ENCODE measurements around the gene SBK3.
"Not testable (repeated sequence)": the region's sequence is repeated elsewhere in the genome, so short reads cannot be mapped to it uniquely, and the experiment has no call there.

The SBK3 gene, protein sequence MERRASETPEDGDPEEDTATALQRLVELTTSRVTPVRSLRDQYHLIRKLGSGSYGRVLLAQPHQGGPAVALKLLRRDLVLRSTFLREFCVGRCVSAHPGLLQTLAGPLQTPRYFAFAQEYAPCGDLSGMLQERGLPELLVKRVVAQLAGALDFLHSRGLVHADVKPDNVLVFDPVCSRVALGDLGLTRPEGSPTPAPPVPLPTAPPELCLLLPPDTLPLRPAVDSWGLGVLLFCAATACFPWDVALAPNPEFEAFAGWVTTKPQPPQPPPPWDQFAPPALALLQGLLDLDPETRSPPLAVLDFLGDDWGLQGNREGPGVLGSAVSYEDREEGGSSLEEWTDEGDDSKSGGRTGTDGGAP

DNA sequence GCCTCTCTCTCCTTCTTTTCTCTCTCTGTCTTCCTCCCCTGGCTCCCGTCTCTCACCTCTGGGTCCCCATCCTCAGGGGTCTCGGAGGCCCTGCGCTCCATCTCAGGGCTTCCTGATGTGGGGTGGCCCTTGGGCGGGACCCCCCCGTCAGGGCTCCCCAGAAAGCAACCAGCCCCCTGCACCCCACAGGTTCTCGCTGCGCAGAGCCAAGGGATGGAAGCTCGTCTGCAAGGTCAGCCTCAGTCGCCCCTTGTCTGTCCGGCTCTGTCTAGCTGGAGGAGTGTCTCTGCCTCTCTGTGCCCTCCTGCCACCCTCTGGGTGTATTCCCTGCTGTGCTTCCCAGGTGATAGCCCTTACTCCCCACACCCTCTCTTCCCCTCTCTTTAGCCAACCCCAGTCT lies at the start of gene SBK3:
TSS of gene SBK3 (minus strand) at position 101 of the 400 bp plus-strand sequence. CDS start at position 101, 0 bp downstream.
- no peak for DNase-seq (ENCODE audit: low read depth in 2 of 2)

DNA sequence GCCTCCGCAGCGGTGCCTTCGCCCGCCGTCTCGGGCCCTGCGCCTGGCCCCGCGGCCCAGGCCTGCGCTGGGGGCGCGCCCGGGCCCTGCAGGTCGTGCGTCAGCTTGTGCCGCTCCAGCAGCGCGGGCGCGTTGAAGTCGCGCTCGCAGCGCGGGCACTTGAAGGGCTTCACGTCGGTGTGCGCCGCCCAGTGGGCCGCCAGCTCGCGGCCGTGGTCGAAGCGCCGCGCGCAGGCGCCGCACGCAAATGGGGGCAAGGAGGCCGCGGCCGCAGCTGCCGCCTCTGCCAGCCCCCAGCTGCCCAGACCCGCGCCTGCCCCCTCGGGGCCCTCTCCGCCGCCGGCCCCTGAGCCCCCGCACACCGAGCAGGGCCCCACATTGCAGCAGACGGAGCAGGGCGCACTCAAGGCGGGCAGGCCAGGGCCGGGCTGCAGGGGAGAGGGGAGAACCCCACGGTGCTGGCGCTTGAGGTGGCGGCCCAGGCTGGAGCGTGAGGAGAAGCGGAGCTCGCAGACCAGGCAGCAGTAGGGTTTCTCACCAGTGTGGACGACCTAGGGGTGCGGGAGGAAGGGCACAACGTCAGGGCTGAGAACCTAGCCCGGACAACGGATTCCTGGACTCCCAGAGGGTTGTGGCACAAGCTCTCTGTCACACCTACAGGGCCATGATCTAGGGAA lies 47.9 kb upstream of the SBK3 start:
- DNase-seq (ENCODE audit: low read depth in 2 of 2): no peak

DNA sequence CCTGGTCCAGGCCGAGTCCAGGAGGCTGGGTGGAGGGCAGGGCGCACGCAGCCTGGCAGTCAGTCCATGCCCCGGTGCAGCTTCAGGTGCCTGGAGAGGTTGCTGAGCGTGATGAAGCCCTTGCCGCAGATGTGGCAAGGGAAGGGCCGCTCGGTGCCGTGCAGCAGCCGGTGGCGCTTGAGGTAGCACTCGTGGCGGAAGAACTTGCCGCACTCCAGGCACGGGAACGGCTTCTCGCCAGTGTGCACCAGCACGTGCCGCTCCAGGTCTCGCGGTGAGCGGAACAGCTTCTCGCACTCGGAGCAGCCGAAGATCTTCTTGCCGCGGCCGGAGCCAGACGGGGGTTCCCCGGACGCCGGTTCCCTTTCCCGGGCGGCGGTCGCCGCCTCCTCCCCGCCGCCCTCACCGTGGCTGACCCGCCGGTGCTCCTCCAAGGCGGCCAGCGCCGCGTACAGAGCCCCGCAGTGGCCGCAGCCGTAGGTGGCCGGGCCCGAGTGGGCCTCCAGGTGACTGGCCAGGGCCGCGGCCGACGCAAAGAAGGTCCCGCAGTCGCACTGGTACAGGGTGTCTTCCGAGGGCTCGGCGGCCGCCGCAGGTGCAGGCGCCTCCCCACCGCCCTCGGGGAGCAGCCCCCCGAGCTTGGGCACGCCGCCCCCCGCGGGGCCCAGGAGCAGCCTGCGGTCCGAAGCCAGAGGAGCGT lies 47.2 kb upstream of the SBK3 start:
- no peak for DNase-seq (ENCODE audit: low read depth in 2 of 2)

DNA sequence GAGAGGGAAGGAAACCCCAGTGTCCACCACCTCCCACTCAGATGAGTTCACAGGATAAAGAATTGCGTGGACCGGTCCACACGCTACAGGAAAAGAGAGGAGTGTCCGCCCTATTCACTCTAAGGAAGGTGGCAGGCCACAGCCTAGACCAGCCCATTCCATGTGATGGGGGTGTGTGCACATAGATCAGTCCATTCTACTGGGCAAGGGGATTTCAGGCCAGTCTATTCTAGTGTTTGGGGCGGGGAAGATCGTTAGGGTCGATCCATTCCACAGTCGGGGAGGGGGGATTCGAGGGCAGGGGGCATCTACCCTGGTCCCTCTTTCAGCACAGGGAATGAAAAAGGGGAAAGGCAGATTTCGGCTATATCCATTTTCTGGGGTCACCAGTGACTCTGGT lies 46.2 kb upstream of the SBK3 start:
- DNase-seq (ENCODE audit: low read depth in 2 of 2): no peak

DNA sequence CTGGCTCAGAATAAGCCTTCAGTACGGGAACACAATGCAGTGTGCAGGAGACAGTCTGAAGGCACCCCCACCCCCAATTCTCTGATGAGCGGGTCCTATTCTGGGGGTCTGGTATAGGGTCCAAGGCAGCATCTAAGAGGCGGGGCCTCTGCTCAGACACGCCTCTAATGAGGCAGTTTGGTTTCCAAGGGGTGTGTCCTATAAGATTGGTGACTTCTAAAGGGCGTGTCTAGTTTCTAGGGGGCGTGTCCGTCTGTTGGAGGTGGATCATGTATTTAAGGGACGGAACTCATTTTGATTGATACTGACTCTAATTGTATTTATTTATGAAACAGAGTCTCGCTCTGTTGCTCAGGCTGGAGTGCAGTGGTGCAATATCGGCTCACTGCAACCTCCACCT lies 45.3 kb upstream of the SBK3 start:
- no peak for DNase-seq (ENCODE audit: low read depth in 2 of 2)

DNA sequence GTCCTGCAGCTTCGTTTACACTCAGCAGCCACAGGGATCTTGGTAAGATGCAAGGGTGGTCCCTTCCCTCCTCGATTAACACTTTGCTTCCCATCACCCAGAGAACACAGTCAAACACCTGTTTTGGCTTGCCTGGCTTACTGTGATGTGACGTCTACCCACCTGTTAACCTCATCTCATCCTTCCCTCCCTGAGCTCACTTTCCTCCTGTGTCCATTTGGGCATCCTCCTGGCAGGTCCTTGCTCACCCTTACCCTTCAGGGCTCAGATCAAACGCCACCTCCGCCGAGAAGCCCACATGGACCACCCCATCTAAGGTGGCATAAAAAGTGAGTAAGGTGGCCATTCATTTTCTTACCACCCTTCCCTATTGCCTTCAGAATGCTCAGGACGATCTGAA lies 44.8 kb upstream of the SBK3 start:
- no peak for DNase-seq (ENCODE audit: low read depth in 2 of 2)

DNA sequence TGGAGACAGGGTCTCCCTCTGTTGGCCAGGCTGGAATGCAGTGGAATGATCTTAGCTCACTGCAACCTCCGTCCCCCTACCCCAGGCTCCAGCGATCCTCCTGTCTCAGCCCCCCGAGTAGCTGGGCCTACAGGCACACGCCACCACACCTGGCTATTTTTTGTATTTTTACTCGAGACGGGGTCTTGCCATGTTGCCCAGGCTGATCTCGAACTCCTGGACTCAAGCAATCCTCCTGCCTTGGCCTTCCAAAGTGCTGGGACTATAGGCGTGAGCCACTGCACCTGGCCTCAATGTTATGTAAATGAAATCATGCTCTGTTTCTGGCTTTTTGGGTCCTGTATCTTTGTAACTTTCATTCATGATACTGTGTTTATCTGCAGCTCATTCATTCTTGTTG lies 43.4 kb upstream of the SBK3 start:
- DNase-seq (ENCODE audit: low read depth in 2 of 2): no peak

DNA sequence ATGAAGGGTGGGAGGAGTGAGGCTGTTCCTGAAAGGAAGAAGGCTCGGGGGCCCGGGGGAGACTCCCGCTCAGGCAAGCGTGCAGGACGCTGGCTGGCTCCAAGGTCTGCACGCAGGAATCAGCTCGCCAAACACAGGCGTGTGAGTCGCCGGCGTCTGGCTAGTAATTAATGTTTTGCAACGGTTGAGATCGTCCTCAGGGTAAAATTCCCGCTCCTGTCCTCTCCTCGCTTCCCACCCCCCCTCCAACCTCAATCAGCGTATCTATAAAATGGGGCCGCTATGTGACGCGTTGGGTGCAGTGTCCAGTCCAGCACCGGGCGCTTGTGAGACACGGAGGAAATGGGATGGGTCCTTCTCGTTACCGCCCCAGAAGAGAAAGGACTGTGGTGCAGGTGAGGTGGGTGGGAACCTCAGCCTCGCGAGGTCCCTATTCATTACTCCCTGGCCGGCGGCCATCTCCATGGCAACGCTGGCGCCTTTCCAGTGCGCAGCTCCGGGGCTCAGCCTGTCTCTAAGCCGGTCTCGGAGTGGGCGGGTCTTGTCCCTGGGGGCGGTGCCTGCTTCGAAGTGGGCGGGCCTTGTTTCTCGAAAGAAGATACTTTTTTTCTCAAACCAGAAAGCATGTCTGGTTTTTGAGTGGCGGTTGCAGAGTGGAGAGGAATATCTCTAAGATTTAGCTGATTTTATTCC lies 41.8 kb upstream of the SBK3 start:
- peak; percentile 84 to 88 for DNase-seq (ENCODE audit: low read depth in 2 of 2)

DNA sequence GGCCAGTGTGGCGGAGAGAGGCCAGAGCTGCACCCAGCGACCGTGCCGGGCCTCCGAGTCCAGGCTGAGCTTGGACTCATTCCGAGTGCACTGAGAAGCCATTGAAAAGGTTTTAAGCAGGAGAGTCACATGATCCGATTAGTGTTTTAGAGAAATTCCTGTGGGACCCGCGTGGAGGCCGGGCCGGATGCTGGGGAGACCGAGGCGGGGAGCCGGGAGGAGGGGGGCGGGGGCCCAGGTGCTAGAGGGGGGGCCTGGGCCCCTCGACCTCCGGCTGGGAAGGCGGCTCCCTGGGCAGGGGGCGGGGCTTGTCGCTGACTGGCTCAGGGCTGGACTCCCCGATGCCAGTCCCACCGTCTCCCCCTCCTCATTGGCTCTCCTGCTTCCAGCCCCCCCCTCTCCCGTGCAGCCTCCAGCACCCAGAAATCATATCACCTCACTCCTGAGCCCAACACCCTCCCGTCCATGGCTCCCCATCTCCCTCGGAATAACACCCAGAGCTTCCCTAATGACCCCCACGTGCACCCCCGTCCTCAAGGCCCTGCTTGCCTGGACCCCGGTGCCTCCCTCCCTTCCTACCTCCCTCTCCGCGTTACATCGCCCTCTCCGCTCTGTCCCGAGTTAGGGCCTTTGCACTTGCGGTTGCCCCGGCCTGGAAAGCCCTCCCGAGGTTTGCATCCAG lies 40.5 kb upstream of the SBK3 start:
- peak in 1 of 2 donors; percentile 65 for DNase-seq (ENCODE audit: low read depth in 2 of 2)

DNA sequence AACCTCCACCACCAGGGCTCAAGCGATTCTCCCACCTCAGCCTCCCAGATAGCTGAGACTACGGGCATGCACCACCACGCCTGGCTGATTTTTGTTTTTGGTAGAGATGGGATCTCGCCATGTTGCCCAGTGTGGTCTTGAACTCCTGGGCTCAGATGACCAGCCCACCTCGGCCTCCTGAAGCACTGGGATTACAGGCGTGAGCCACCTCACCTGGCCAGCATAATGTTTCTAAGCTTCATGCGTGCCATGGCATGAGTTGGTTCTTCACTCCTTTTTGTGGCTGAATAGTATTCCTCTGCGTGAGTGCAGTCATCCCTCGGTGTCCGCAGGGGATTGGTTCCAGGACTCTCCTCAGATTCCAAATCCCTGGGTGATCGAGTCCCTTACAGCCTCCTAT lies 39.5 kb upstream of the SBK3 start:
- no peak for DNase-seq (ENCODE audit: low read depth in 2 of 2)

DNA sequence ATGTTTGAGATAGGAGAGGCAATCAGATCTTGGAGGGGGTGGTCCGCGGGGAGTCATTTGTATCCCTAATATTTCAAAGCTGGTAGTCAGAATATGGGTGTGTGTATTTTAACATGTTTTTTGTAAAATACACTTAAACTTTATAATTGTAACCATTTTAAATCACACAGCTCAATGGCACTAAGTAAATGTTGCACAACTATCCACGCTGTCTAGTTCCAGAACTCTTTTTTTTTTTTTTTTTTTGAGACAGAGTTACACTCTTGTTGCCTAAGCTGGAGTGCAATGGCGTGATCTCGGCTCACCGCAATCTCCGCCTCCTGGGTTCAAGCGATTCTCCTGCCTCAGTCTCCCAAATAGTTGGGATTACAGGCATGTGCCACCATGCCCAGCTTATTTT lies 38.6 kb upstream of the SBK3 start:
- DNase-seq (ENCODE audit: low read depth in 2 of 2): not testable (repeated sequence)

DNA sequence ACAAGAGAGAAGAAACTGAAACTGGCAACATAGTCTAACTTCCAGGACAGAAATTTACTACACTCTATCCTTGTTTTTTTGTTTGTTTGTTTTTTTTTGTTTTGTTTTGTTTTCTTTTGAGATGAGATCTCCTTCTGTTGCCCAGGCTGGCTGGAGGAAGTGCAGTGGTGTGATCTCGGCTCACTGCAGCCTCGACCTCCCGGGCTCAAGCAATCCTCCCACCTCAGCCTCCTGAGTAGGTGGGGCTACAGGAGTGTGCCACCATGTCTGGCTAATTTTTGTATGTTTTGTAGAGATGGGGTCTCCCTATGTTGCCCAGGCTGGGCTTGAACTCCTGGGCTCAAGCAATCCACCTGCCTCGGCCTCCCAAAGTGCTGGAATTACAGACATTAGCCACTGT lies 36.9 kb upstream of the SBK3 start:
- DNase-seq (ENCODE audit: low read depth in 2 of 2): not testable (repeated sequence)

DNA sequence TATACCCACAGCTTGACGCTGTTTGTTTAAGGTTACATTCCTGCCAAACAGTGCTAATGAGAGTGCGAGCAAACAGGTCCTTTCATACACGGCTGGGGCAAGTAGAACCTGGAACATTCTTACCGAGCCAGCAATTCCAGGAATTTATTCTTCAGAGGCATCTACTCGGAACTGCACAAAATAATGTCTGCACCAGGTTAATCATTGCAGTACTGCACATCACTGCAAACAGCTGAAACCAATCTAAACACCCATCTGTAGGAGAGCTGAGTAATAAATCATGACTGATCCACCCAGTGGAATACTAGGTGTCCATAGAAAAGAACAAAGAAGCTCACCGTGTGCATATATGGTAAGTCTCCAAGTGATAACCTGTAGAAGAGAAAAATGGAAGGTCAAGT lies 36.5 kb upstream of the SBK3 start:
- no peak for DNase-seq (ENCODE audit: low read depth in 2 of 2)

DNA sequence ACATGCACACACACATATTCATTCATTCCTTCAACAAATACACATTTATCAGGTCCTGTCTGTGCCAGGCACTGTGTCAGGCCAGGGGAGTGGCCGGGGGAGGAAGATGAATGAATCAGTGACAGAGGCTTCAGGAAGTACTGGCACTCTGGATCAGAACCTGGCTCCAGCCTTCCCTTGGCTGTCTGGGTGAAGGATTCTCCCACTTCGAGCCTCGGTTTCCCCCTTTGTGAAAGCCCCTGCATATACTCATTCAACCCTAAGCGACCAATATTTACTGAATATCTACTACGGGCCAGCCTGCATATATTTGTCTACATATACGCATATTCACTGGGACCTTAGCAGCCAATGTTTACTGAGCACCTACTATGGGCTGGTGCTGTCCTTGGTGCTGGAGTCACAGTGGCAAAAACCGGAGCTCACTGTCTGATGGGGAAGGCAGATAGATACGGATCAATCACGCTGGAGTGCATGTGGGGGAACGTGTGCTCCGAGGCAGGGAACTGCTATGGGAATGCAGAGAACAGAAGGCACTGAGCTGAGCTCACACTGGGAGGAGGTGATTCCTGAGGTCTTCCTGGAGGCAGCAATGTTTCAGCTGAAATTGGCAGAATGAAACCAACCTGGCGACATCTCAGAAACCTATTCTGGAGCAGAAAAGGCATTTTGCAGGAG lies 35.9 kb upstream of the SBK3 start:
- no peak for DNase-seq (ENCODE audit: low read depth in 2 of 2)

DNA sequence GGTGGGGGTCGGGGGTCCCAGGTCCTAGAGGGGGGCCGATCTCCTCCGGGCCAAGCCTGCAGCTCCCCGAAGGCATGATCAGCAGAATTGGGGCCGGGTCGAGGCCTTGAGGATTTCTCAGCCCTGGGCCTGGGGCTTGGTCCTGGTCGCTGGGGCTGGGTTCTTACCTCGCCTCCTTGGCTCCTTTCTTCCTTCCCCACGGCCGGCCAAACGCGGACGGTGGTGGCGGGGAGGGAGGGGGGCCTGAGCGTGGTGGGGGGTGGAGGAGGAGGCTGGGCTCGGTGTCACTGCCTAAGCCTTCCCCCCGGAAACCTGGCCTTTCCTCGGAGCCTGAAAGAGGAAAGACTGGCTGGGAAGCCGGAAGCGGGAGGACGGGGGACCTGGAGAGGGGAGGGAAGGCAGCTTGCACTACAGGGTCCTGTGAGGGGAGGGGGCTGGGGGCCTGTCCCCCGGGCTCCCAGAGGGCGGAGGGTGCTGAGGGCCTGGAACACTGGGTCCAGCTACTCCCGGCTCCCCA lies 35.3 kb upstream of the SBK3 start, which contains the start of gene ZNF579:
TSS of gene ZNF579 (minus strand) at position 221 of the 517 bp plus-strand sequence. CDS start 1,209 bp downstream, outside the sequence.
- peak; percentile 60 to 76 for DNase-seq (ENCODE audit: low read depth in 2 of 2)

DNA sequence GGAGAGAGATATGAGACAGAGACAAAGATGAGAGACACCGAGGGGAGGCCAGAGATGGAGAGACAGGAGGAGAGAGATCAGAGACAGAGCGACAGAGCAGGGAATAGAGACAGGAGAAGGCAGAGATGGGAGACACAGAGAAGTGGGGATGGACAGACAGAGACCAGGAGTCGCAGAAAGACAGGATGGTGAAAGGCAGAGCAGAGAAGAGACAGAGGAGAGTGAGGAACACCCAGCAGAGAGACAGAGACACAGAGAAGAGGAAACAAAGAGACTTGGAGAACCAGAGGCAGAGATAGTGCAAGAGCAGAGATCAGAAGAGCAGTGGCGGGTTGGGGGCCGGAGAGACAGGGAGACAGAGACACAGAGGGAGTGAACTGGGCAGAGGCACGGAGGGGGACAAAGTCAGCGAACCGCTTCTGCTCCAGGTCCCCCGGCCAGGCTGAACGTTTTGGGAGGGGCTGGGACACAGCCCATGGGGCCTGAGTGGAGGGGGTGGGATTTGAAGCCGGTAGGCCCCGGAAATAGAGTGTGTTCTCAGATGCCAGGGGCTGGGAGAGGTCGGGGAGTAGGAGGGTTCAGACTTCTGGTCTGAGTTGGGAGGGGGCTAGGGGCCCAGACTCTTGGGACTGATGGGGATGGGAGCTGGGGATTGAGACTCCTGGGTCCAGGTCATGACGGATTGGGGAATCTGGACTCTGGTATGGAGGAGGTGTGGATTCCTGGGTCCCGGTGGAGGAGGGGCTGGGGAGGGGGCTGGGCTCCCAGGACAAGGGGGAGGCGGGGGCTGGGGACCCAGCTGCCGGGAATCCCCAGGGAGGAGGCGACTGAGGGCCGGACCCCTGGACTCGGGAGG lies 34.7 kb upstream of the SBK3 start:
- no peak for DNase-seq (ENCODE audit: low read depth in 2 of 2)

DNA sequence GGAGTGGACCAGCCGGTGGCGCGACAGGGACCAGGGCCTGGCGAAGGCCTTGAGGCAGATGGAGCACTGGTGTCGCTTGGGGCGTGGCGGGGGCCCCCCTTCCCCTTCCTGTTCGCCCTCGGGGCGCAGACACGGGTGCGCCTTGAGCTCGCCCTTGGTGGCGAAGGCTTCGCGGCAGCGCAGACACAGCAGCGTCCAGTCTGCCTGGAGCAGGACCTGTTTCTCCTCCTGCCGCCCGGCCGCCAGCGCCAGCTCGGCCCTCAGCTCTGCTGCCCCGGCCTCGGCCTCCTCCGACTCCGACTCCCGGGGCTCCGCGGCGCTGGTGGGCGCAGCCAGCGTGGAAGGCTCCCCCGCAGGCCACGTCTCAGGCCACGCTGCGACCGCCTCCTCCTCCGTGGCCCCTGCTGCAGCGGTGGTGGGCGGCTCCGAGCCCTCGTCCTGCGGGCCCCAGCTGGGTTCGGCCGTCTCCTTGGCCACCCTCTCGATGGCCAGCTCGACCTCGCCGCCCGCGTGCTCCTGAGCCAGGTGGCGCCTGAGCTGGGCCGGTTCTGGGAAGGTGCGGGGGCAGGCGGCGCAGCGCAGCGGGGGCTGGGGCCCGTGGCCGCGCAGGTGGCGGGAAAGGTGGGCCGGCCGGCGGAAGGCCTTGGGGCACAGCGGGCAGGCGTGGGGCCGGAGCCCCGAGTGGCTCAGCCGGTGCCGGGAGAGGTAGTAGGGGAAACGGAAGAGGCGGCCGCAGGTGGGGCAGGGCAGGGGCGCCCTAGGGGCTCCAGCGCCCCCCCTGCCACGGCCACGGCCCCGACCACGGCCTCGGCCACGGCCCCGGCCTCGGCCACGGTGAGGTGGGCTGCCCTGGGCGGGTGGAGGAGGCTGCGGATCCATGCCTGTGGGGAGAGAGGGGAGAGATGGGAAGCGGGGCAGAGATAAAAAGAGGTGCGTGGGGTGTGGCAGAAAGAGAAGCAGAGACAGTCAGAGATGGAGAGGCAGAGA lies 33.7 kb upstream of the SBK3 start:
- DNase-seq (ENCODE audit: low read depth in 2 of 2): no peak

DNA sequence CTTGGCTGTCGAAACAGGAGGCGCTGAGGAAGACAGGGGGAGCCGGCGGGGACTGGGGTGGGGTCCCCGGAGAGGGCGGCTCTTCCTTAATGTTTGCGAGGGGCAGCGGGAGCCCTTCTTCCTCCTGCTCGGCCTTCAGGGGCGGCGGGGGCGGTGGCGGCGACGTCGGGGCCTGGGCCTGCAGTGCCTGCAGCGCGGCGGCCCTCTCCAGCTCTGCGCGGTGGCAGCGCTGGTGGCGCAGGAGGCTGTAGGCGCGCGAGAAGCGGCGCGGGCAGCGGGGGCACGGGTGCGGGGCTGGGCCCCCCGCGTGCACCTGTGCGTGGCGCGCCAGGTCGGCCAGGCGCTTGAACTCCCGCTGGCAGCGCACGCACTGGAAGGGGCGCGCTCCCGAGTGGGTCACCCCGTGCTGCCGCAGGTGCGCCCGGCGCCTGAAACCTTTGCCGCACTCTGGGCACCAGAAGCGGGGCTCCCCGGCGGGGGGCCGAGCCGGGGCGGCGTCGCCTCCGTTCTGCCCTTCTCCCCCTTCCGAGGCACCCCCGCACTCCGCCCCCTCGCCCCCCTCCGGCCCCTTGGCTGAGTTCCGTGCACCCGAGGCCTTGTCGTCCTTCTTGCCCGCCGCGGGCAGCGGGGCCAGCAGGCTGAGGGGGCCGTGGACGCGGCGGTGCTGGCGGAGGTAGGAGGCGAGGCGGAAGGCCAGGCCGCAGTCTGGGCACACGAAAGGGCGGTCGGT lies 32.9 kb upstream of the SBK3 start:
- DNase-seq (ENCODE audit: low read depth in 2 of 2): no peak

Data from stimulated activated CD4-positive, alpha-beta T cell treated with anti-CD3 and anti-CD28 coated beads, Interleukin-1b, Interleukin-23, amount 100 ng/mL, for 4 hours (primary cell).